K562 (cell line): ENCODE data around the gene IL20RA.

ENCODE experiments used
- EZH2 ChIP-seq: IDR thresholded peaks from 2 replicates; pipeline ENCODE4 v1.6.1; 2012; ENCODE audit warnings: low read depth, mild to moderate bottlenecking, inconsistent platforms, low read length, borderline replicate concordance
- HNRNPL ChIP-seq: fragments of 200-400 bp; formaldehyde crosslinking; IDR thresholded peaks from 2 replicates; pipeline ENCODE4 v1.6.1; 2017; ENCODE audit warnings: low read depth, mild to moderate bottlenecking, low read length
- KDM5B ChIP-seq: fragments of 200-600 bp; sonication (generic); IDR thresholded peaks from 2 replicates; pipeline ENCODE4 v1.6.1; 2012; ENCODE audit warnings: low read depth, mild to moderate bottlenecking, moderate library complexity, low read length, control low read depth, inconsistent platforms; ENCODE audit not compliant: insufficient replicate concordance
- MAZ ChIP-seq, 2 experiments: fragments of 450-650 bp in 1 of 2; sonication (generic) in 1 of 2; formaldehyde crosslinking; IDR thresholded peaks in 1 of 2; conservative IDR thresholded peaks in 1 of 2; 2 replicates each; pipeline versions ENCODE4 v1.4.0 to v1.5.0; 2020; ENCODE audit warnings: mild to moderate bottlenecking in 1 of 2, missing genetic modification reagents in 1 of 2
- MCM2 ChIP-seq: fragments of 450-650 bp; IDR thresholded peaks from 2 replicates; pipeline ENCODE4 v1.6.1; 2017; ENCODE audit warnings: low read depth, mild to moderate bottlenecking
- RNF2 ChIP-seq: sonication (generic); IDR thresholded peaks from 2 replicates; pipeline ENCODE4 v1.6.1; 2016
- SP1 ChIP-seq: sonication (generic); formaldehyde crosslinking; IDR thresholded peaks from 2 replicates; pipeline ENCODE4 v1.8.1; 2022; ENCODE audit warnings: mild to moderate bottlenecking, missing genetic modification reagents
- TF ChIP-seq, protein P1 (sequence below): sonication (generic); formaldehyde crosslinking; IDR thresholded peaks from 2 replicates; pipeline ENCODE4 v1.8.0; 2022; ENCODE audit warnings: mild to moderate bottlenecking, missing genetic modification reagents, borderline replicate concordance
- TF ChIP-seq, protein P2 (sequence below), 3 experiments: IDR thresholded peaks in 2 of 3; conservative IDR thresholded peaks in 1 of 3; 2 replicates each; pipeline ENCODE4 v1.5.1; 2011 to 2012; ENCODE audit warnings: low read length in 3 of 3, mild to moderate bottlenecking in 3 of 3, control low read depth in 2 of 3, improper control_type of control experiment in 1 of 3, inconsistent platforms in 1 of 3, low read depth in 1 of 3, mixed read lengths in 1 of 3, moderate library complexity in 1 of 3; ENCODE audit not compliant: insufficient read depth in 2 of 3

DNA sequence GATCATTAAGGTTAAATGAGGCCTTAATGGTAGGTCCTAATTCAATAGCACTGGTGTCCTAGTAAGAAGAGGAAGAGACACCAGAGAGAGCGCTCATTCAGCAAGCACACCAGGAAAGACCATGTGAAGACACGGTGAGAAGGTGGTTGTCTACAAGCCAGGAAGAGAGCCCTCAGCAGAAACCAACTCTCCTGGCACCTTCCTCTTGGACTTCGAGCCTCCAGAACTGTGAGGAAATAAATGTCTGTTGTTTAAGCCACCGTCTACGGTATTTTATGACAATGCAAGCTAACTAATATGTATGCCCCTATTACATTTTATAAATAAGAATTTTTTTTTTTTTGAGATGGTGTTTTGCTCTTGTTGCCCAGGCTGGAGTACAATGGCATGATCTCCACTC lies 59.3 kb downstream of the IL20RA start:
- TF ChIP-seq, protein P1, sequence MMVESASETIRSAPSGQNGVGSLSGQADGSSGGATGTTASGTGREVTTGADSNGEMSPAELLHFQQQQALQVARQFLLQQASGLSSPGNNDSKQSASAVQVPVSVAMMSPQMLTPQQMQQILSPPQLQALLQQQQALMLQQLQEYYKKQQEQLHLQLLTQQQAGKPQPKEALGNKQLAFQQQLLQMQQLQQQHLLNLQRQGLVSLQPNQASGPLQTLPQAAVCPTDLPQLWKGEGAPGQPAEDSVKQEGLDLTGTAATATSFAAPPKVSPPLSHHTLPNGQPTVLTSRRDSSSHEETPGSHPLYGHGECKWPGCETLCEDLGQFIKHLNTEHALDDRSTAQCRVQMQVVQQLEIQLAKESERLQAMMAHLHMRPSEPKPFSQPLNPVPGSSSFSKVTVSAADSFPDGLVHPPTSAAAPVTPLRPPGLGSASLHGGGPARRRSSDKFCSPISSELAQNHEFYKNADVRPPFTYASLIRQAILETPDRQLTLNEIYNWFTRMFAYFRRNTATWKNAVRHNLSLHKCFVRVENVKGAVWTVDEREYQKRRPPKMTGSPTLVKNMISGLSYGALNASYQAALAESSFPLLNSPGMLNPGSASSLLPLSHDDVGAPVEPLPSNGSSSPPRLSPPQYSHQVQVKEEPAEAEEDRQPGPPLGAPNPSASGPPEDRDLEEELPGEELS = no peak
- TF ChIP-seq EZH2 (no peak), KDM5B (no peak), RNF2 (no peak), HNRNPL (no peak), SP1 (CRISPR knock-in tag) (no peak), MCM2 (no peak), MAZ (CRISPR knock-in tag; conservative IDR thresholded peaks at IDR 0.05 in 1 of 2, IDR thresholded peaks at IDR 0.05 in 1 of 2) (no peak)
- TF ChIP-seq, protein P2, sequence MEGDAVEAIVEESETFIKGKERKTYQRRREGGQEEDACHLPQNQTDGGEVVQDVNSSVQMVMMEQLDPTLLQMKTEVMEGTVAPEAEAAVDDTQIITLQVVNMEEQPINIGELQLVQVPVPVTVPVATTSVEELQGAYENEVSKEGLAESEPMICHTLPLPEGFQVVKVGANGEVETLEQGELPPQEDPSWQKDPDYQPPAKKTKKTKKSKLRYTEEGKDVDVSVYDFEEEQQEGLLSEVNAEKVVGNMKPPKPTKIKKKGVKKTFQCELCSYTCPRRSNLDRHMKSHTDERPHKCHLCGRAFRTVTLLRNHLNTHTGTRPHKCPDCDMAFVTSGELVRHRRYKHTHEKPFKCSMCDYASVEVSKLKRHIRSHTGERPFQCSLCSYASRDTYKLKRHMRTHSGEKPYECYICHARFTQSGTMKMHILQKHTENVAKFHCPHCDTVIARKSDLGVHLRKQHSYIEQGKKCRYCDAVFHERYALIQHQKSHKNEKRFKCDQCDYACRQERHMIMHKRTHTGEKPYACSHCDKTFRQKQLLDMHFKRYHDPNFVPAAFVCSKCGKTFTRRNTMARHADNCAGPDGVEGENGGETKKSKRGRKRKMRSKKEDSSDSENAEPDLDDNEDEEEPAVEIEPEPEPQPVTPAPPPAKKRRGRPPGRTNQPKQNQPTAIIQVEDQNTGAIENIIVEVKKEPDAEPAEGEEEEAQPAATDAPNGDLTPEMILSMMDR (IDR thresholded peaks at IDR 0.05 in 2 of 3, conservative IDR thresholded peaks at IDR 0.05 in 1 of 3; ENCODE audit: insufficient read depth in 2 of 3, low read depth in 1 of 3, low read length in 3 of 3) = no peak
